SU-DHL-6 (cell line): ENCODE measurements around the gene REXO4.
"Not testable (repeated sequence)": the region's sequence is repeated elsewhere in the genome, so short reads cannot be mapped to it uniquely, and the experiment has no call there.

ENCODE experiments used
- H2AFZ ChIP-seq: fragments of 200-600 bp; sonication (generic); 2 replicates; pipeline ENCODE4 v1.6.1; 2014; ENCODE audit warnings: low read depth, mild to moderate bottlenecking, moderate library complexity, mixed read lengths, antibody characterized with exemption, low read length; ENCODE audit not compliant: severe bottlenecking
- H3F3A ChIP-seq: fragments of 200-600 bp; shearing (Covaris generic); 2 replicates; pipeline ENCODE4 v1.6.0; 2016; ENCODE audit warnings: antibody characterized with exemption, mild to moderate bottlenecking; ENCODE audit not compliant: insufficient read depth
- H3K27ac ChIP-seq: fragments of 200-600 bp; sonication (generic); 2 replicates; pipeline ENCODE4 v1.5.1; 2016; ENCODE audit warnings: low read depth, mild to moderate bottlenecking, low read length, moderate library complexity, mixed read lengths
- H3K27me3 ChIP-seq: fragments of 200-600 bp; sonication (generic), shearing (Covaris generic); 2 replicates; pipeline ENCODE4 v1.6.0; 2014; ENCODE audit warnings: mild to moderate bottlenecking, low read length
- H3K36me3 ChIP-seq: fragments of 200-600 bp; sonication (generic); 2 replicates; pipeline ENCODE4 v1.6.1; 2014; ENCODE audit warnings: mild to moderate bottlenecking, low read length, mixed read lengths
- H3K4me2 ChIP-seq: fragments of 300-600, 200-600 bp; shearing (Covaris generic), sonication (generic); 2 replicates; pipeline ENCODE4 v1.6.0; 2014; ENCODE audit warnings: low read length, low read depth, mild to moderate bottlenecking; ENCODE audit not compliant: poor library complexity, severe bottlenecking
- H3K4me3 ChIP-seq: fragments of 200-600 bp; sonication (generic); 2 replicates; pipeline ENCODE4 v1.5.1; 2014; ENCODE audit warnings: antibody characterized with exemption, low read length, mild to moderate bottlenecking, mixed read lengths; ENCODE audit not compliant: insufficient read depth, poor library complexity, severe bottlenecking
- H3K79me2 ChIP-seq: fragments of 200-600 bp; sonication (generic); 2 replicates; pipeline ENCODE4 v1.6.1; 2014; ENCODE audit warnings: mild to moderate bottlenecking, low read length, moderate library complexity; ENCODE audit not compliant: insufficient read depth
- H3K9ac ChIP-seq: fragments of 200-600 bp; sonication (generic); 2 replicates; pipeline ENCODE4 v1.7.0; 2014; ENCODE audit warnings: mild to moderate bottlenecking, low read length
- H3K9me2 ChIP-seq: fragments of 200-600 bp; sonication (generic); replicated peaks from 2 replicates; pipeline ENCODE4 v1.6.1; 2014; ENCODE audit warnings: low read length; ENCODE audit not compliant: insufficient read depth
- H3K9me3 ChIP-seq: fragments of 200-600 bp; sonication (generic); 2 replicates; pipeline ENCODE4 v1.6.1; 2014; ENCODE audit warnings: low read length, mixed read lengths; ENCODE audit not compliant: insufficient read depth
- H4K20me1 ChIP-seq: fragments of 200-600 bp; sonication (generic); 2 replicates; pipeline ENCODE4 v1.6.1; 2014; ENCODE audit warnings: low read depth, mild to moderate bottlenecking, antibody characterized with exemption, low read length, moderate library complexity, mixed read lengths
- CTCF ChIP-seq: fragments of 200-600 bp; sonication (generic); IDR thresholded peaks from one replicate; pipeline ENCODE4 v1.5.1; 2017; ENCODE audit warnings: antibody characterized with exemption, mild to moderate bottlenecking, low read length, moderate library complexity; ENCODE audit not compliant: insufficient read depth, poor library complexity, severe bottlenecking
- EZH2phosphoT487 ChIP-seq: fragments of 200-600 bp; sonication (generic), shearing (Covaris generic); conservative IDR thresholded peaks from 2 replicates; pipeline ENCODE4 v1.6.1; 2018; ENCODE audit warnings: mild to moderate bottlenecking, antibody characterized with exemption, low read length, moderate library complexity, mixed read lengths

REXO4 gene

GRCh38 chr9:133379153-133380086 is 38.4 kb downstream of the REXO4 start:
- Histone ChIP-seq H3K36me3 (no peaks in the 10 kb centered on the region), H3K9me3 (no peaks in the 10 kb centered on the region; the same call in 1 of the 2 replicates), H3K27me3 (no peaks in the 10 kb centered on the region), H3K4me2 (no peak overlapping the region), H3K79me2 (peaks cover 12% of the 10 kb centered on the region), H3K4me3 (no peak overlapping the region), H3K9ac (no peak overlapping the region), H3K27ac (no peak overlapping the region), H3K9me2 (no peaks in the 10 kb centered on the region), H4K20me1 (no peaks in the 10 kb centered on the region), H3F3A (peaks cover 5% of the 10 kb centered on the region; the same call in 1 of the 2 replicates), H2AFZ (no peak overlapping the region)
- TF ChIP-seq CTCF (no peak), EZH2phosphoT487 (no peak)

- no peak overlapping the region for H3K9ac ChIP-seq
- no peak overlapping the region for H3K4me2 ChIP-seq
- TF ChIP-seq EZH2phosphoT487 (no peak), CTCF (no peak)
- no peaks in the 10 kb centered on the region for H3K27me3 ChIP-seq
- H4K20me1 ChIP-seq, result no peaks in the 10 kb centered on the region
- H3K4me3 ChIP-seq, result no peak overlapping the region
- H3K9me2 ChIP-seq, result no peaks in the 10 kb centered on the region
- H2AFZ ChIP-seq, result no peak overlapping the region
- no peak overlapping the region for H3K27ac ChIP-seq
- no peaks in the 10 kb centered on the region for H3K36me3 ChIP-seq
- H3K79me2 ChIP-seq, result peaks cover 21% of the 10 kb centered on the region
- H3F3A ChIP-seq, result peaks cover 5% of the 10 kb centered on the region; the same call in 1 of the 2 replicates
- H3K9me3 ChIP-seq, result no peaks in the 10 kb centered on the region; the same call in 1 of the 2 replicates
Measured at GRCh38 chr9:133378408-133378962, 39.3 kb downstream of the REXO4 start.

- H3K79me2 ChIP-seq, result peaks cover 27% of the 10 kb centered on the region
- no peak overlapping the region for H3K4me3 ChIP-seq
- H3K9me2 ChIP-seq, result no peaks in the 10 kb centered on the region
- H2AFZ ChIP-seq, result no peak overlapping the region
- no peaks in the 10 kb centered on the region; the same call in 1 of the 2 replicates for H3K9me3 ChIP-seq
- no peak overlapping the region for H3K4me2 ChIP-seq
- peaks cover 5% of the 10 kb centered on the region; the same call in 1 of the 2 replicates for H3F3A ChIP-seq
- H3K9ac ChIP-seq, result no peak overlapping the region
- TF ChIP-seq EZH2phosphoT487 (no peak), CTCF (no peak)
- H4K20me1 ChIP-seq, result no peaks in the 10 kb centered on the region; the same call in 1 of the 2 replicates
- H3K27me3 ChIP-seq, result no peaks in the 10 kb centered on the region
- no peak overlapping the region for H3K27ac ChIP-seq
- no peaks in the 10 kb centered on the region for H3K36me3 ChIP-seq
Measured at GRCh38 chr9:133377721-133378216, 40.0 kb downstream of the REXO4 start.

GRCh38 chr9:133377280-133377679 is 40.5 kb downstream of the REXO4 start:
- not testable (repeated sequence) for H4K20me1 ChIP-seq, H3K9ac ChIP-seq, H3K9me3 ChIP-seq, H3F3A ChIP-seq, H3K27me3 ChIP-seq, H3K9me2 ChIP-seq, H3K36me3 ChIP-seq, H3K4me3 ChIP-seq, H2AFZ ChIP-seq, H3K27ac ChIP-seq, H3K4me2 ChIP-seq
- H3K79me2 ChIP-seq, result peaks cover 32% of the 10 kb centered on the region
